ENCODE measurements around the gene PTCH2. TPM values are rescaled to one million over a fixed set of nuclear protein-coding genes. Genes with fewer than 3 reads are reported as not detected.

Gene PTCH2
- total RNA-seq, 2 experiments from 2014 or later: 1.2 TPM

GRCh38 chr1:44857446-44857845, 14.4 kb upstream of the PTCH2 start:
- Mint-ChIP-seq H3K27ac (no peak overlapping the region), H3K36me3 (ENCODE audit: low read depth) (peaks cover 42% of the 10 kb centered on the region), H3K9me3 (no peaks in the 10 kb centered on the region), H3K4me1 (ENCODE audit: low read depth) (no peaks in the 10 kb centered on the region), H3K4me3 (no peak overlapping the region), H3K27me3 (no peaks in the 10 kb centered on the region)
- TF ChIP-seq, protein P1, sequence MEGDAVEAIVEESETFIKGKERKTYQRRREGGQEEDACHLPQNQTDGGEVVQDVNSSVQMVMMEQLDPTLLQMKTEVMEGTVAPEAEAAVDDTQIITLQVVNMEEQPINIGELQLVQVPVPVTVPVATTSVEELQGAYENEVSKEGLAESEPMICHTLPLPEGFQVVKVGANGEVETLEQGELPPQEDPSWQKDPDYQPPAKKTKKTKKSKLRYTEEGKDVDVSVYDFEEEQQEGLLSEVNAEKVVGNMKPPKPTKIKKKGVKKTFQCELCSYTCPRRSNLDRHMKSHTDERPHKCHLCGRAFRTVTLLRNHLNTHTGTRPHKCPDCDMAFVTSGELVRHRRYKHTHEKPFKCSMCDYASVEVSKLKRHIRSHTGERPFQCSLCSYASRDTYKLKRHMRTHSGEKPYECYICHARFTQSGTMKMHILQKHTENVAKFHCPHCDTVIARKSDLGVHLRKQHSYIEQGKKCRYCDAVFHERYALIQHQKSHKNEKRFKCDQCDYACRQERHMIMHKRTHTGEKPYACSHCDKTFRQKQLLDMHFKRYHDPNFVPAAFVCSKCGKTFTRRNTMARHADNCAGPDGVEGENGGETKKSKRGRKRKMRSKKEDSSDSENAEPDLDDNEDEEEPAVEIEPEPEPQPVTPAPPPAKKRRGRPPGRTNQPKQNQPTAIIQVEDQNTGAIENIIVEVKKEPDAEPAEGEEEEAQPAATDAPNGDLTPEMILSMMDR (IDR thresholded peaks at IDR 0.05): no peak
- DNase-seq (no peak), ATAC-seq (ENCODE audit: poor library complexity) (no peak)
- Histone ChIP-seq H3K4me1 (ENCODE audit: insufficient read depth, low read length) (no peaks in the 10 kb centered on the region), H3K27ac (ENCODE audit: low read depth in 1 of 2, low read length in 2 of 2) (no peak overlapping the region), H3K36me3 (ENCODE audit: insufficient read depth, low read length) (peaks cover 9% of the 10 kb centered on the region), H3K9me3 (ENCODE audit: control insufficient read depth in 1 of 2, insufficient read depth in 1 of 2, low read length in 2 of 2) (no peaks in the 10 kb centered on the region), H3K4me3 (ENCODE audit: low read length) (no peak overlapping the region), H3K27me3 (ENCODE audit: control insufficient read depth in 1 of 2, insufficient read depth in 2 of 2, low read length in 2 of 2) (no peaks in the 10 kb centered on the region)
- ChIA-PET CTCF (no interaction called here), POLR2A (no interaction called here)
- intact Hi-C loops (cut with DNase I, micrococcal nuclease): no loop called here

- CTCF ChIA-PET: no interaction called here
- no peaks in the 10 kb centered on the region for H3K9me3 ChIP-seq (ENCODE audit: control insufficient read depth in 1 of 2, insufficient read depth in 1 of 2, low read length in 2 of 2)
- H3K4me1 ChIP-seq (ENCODE audit: insufficient read depth, low read length): no peaks in the 10 kb centered on the region
- intact Hi-C loops (cut with DNase I, micrococcal nuclease): no loop called here
- TF ChIP-seq, protein P1 (IDR thresholded peaks at IDR 0.05): no peak
- Mint-ChIP-seq H3K27me3 (no peaks in the 10 kb centered on the region), H3K4me1 (ENCODE audit: low read depth) (no peaks in the 10 kb centered on the region), H3K36me3 (ENCODE audit: low read depth) (peaks cover 47% of the 10 kb centered on the region), H3K27ac (no peak overlapping the region), H3K9me3 (no peaks in the 10 kb centered on the region), H3K4me3 (no peak overlapping the region)
- peaks cover 10% of the 10 kb centered on the region for H3K36me3 ChIP-seq (ENCODE audit: insufficient read depth, low read length)
- ATAC-seq (ENCODE audit: poor library complexity) (no peak), DNase-seq (no peak)
- H3K27me3 ChIP-seq (ENCODE audit: control insufficient read depth in 1 of 2, insufficient read depth in 2 of 2, low read length in 2 of 2): no peaks in the 10 kb centered on the region
- H3K27ac ChIP-seq (ENCODE audit: low read depth in 1 of 2, low read length in 2 of 2): no peak overlapping the region
- POLR2A ChIA-PET: interaction anchor here (0.6 to 0.7 kb wide), 2 partner anchors 205 to 621 kb away, joined by 3 read pairs; no protein-coding TSS in a partner anchor
- H3K4me3 ChIP-seq (ENCODE audit: low read length): no peak overlapping the region
Measured at GRCh38 chr1:44855742-44856141, 12.7 kb upstream of the PTCH2 start.

GRCh38 chr1:44854970-44855369, 11.9 kb upstream of the PTCH2 start:
- TF ChIP-seq, protein P1 (IDR thresholded peaks at IDR 0.05): no peak
- H3K9me3 Mint-ChIP-seq: no peaks in the 10 kb centered on the region
- no peak for ATAC-seq (ENCODE audit: poor library complexity)
- no peaks in the 10 kb centered on the region for H3K27me3 Mint-ChIP-seq
- CTCF ChIA-PET: interaction anchor here (0.9 kb wide), 1 partner anchor 50 kb away, joined by 3 read pairs; no protein-coding TSS in a partner anchor
- Histone ChIP-seq H3K27me3 (ENCODE audit: control insufficient read depth in 1 of 2, insufficient read depth in 2 of 2, low read length in 2 of 2) (no peaks in the 10 kb centered on the region), H3K27ac (ENCODE audit: low read depth in 1 of 2, low read length in 2 of 2) (no peak overlapping the region), H3K4me1 (ENCODE audit: insufficient read depth, low read length) (no peaks in the 10 kb centered on the region), H3K9me3 (ENCODE audit: control insufficient read depth in 1 of 2, insufficient read depth in 1 of 2, low read length in 2 of 2) (no peaks in the 10 kb centered on the region), H3K36me3 (ENCODE audit: insufficient read depth, low read length) (peaks cover 15% of the 10 kb centered on the region), H3K4me3 (ENCODE audit: low read length) (no peak overlapping the region)
- H3K4me3 Mint-ChIP-seq: no peak overlapping the region
- H3K4me1 Mint-ChIP-seq (ENCODE audit: low read depth): no peaks in the 10 kb centered on the region
- H3K27ac Mint-ChIP-seq: no peak overlapping the region
- POLR2A ChIA-PET: no interaction called here
- peaks cover 55% of the 10 kb centered on the region for H3K36me3 Mint-ChIP-seq (ENCODE audit: low read depth)
- no peak for DNase-seq
- intact Hi-C loops (cut with DNase I, micrococcal nuclease): no loop called here
